Activated B cell treated with CpG ODN at 0.5 μM for 24 hours (primary cell): ENCODE measurements around the gene TANGO2. TPM values are rescaled to one million over a fixed set of nuclear protein-coding genes. Genes with fewer than 3 reads are reported as not detected.
A peak's percentile ranks its signal among the peaks of the same experiment; 100 is the strongest.

Experiments
- ATAC-seq: fragments of 200-7000 bp; cut with Tn5 transposase; one replicate; pipeline ENCODE4 v1.10.0; 2021; ENCODE audit warnings: low read depth, mild to moderate bottlenecking, moderate library complexity
- CTCF ChIA-PET: fragments of 350-600 bp; sonication (Branson Sonifier 250); formaldehyde crosslinking; loops from one replicate; lab custom pipeline; 2021; ENCODE audit warnings: antibody characterized with exemption; lab: Charles Lee
- POLR2A ChIA-PET: fragments of 350-600 bp; sonication (Branson Sonifier 250); formaldehyde crosslinking; loops from one replicate; lab custom pipeline; 2021; ENCODE audit warnings: antibody characterized with exemption; lab: Charles Lee
- DNase-seq: peaks from one replicate; pipeline ENCODE4 v3.0.0; 2022
- H3K27ac Mint-ChIP-seq: one replicate; pipeline ENCODE4 v1.8.0; 2020; ENCODE audit warnings: mixed read lengths
- H3K27me3 Mint-ChIP-seq: one replicate; pipeline ENCODE4 v1.8.0; 2021; ENCODE audit warnings: mixed read lengths
- H3K36me3 Mint-ChIP-seq: one replicate; pipeline ENCODE4 v1.8.0; 2021; ENCODE audit warnings: low read depth, mixed read lengths
- H3K4me1 Mint-ChIP-seq: one replicate; pipeline ENCODE4 v1.8.0; 2021; ENCODE audit warnings: mixed read lengths
- H3K4me3 Mint-ChIP-seq: one replicate; pipeline ENCODE4 v1.8.0; 2020; ENCODE audit warnings: mild to moderate bottlenecking, mixed read lengths
- H3K9me3 Mint-ChIP-seq: one replicate; pipeline ENCODE4 v1.8.0; 2020; ENCODE audit warnings: mixed read lengths
- CTCF ChIP-seq: fragments of 200-600 bp; IDR thresholded peaks from one replicate; pipeline ENCODE4 v1.8.0; 2022; ENCODE audit warnings: antibody characterized with exemption, mild to moderate bottlenecking
- intact Hi-C: fragments of 100-400 bp; cut with micrococcal nuclease; formaldehyde crosslinking; loops from one replicate; pipeline ENCODE4 v1.15.1; 2024
- total RNA-seq: library from RNA; stranded (reverse); gene quantifications from 2 replicates; pipeline ENCODE4 v1.2.3, GENCODE V29; 2022

The TANGO2 gene
- total RNA-seq, 1 donor from 2014 or later = 47.2 TPM

GRCh38 chr22:19987394-19988306 is 33.3 kb upstream of the TANGO2 start:
- ATAC-seq (no peak), DNase-seq (no peak)
- intact Hi-C loops = loop anchor here (2.0 kb wide), 1 partner anchor 29 kb away; the partner anchor contains the start of gene ARVCF
- ChIA-PET POLR2A (interaction anchor here (0.8 kb wide), 1 partner anchor 34 kb away, joined by 4 read pairs; no protein-coding TSS in a partner anchor), CTCF (no interaction called here)
- no peak for TF ChIP-seq CTCF
- Mint-ChIP-seq H3K36me3 (no peaks in the 10 kb centered on the region), H3K4me1 (peaks cover 8% of the 10 kb centered on the region), H3K27ac (no peak overlapping the region), H3K27me3 (peaks cover 2% of the 10 kb centered on the region), H3K4me3 (peak overlapping the region; percentile 60), H3K9me3 (no peaks in the 10 kb centered on the region)

GRCh38 chr22:19988331-19988808 is 32.5 kb upstream of the TANGO2 start:
- TF ChIP-seq CTCF = no peak
- peaks cover 2% of the 10 kb centered on the region for H3K27me3 Mint-ChIP-seq
- H3K9me3 Mint-ChIP-seq = no peaks in the 10 kb centered on the region
- no peak for DNase-seq
- H3K36me3 Mint-ChIP-seq = no peaks in the 10 kb centered on the region
- H3K4me3 Mint-ChIP-seq = no peak overlapping the region
- intact Hi-C loops = no loop called here
- H3K4me1 Mint-ChIP-seq = peaks cover 8% of the 10 kb centered on the region
- ChIA-PET CTCF (no interaction called here), POLR2A (interaction anchor here (0.8 kb wide), 1 partner anchor 33 kb away, joined by 4 read pairs; no protein-coding TSS in a partner anchor)
- ATAC-seq = no peak
- no peak overlapping the region for H3K27ac Mint-ChIP-seq

- DNase-seq (no peak), ATAC-seq (no peak)
- TF ChIP-seq CTCF = no peak
- H3K4me1 Mint-ChIP-seq = peaks cover 8% of the 10 kb centered on the region
- H3K9me3 Mint-ChIP-seq = no peaks in the 10 kb centered on the region
- ChIA-PET CTCF (no interaction called here), POLR2A (no interaction called here)
- H3K4me3 Mint-ChIP-seq = no peak overlapping the region
- intact Hi-C loops = no loop called here
- no peak overlapping the region for H3K27ac Mint-ChIP-seq
- H3K36me3 Mint-ChIP-seq = no peaks in the 10 kb centered on the region
- peaks cover 2% of the 10 kb centered on the region for H3K27me3 Mint-ChIP-seq
Observed at GRCh38 chr22:19988965-19989724, 31.8 kb upstream of the TANGO2 start.

- Mint-ChIP-seq H3K4me3 (no peak overlapping the region), H3K9me3 (no peaks in the 10 kb centered on the region), H3K4me1 (peaks cover 8% of the 10 kb centered on the region), H3K27me3 (peaks cover 2% of the 10 kb centered on the region), H3K36me3 (no peaks in the 10 kb centered on the region), H3K27ac (no peak overlapping the region)
- TF ChIP-seq CTCF = no peak
- intact Hi-C loops = no loop called here
- ATAC-seq = no peak
- CTCF ChIA-PET = no interaction called here
- POLR2A ChIA-PET = no interaction called here
- no peak for DNase-seq
Observed at GRCh38 chr22:19989725-19990067, 31.2 kb upstream of the TANGO2 start.

GRCh38 chr22:19990188-19990587 is 30.7 kb upstream of the TANGO2 start:
- ChIA-PET POLR2A (no interaction called here), CTCF (no interaction called here)
- intact Hi-C loops = no loop called here
- Mint-ChIP-seq H3K27ac (no peak overlapping the region), H3K4me3 (no peak overlapping the region), H3K36me3 (no peaks in the 10 kb centered on the region), H3K27me3 (no peaks in the 10 kb centered on the region), H3K4me1 (peaks cover 8% of the 10 kb centered on the region), H3K9me3 (no peaks in the 10 kb centered on the region)
- TF ChIP-seq CTCF = no peak
- DNase-seq (no peak), ATAC-seq (no peak)
